Trophoblast cell (in vitro differentiated cells and primary cell): ENCODE results near the gene KCNMB2.
A peak's percentile ranks its signal among the peaks of the same experiment; 100 is the strongest.
"Not testable (repeated sequence)": the region's sequence is repeated elsewhere in the genome, so short reads cannot be mapped to it uniquely, and the experiment has no call there.

ENCODE experiments used
- DNase-seq, 2 donors: peaks; one replicate each; pipeline ENCODE4 v3.0.0-alpha.2; 2016
- H2AFZ ChIP-seq: 2 replicates; pipeline ENCODE4 v1.6.1; 2013; ENCODE audit warnings: low read length, moderate library complexity, mild to moderate bottlenecking; ENCODE audit not compliant: insufficient read depth, poor library complexity
- H2AK5ac ChIP-seq: 2 replicates; pipeline ENCODE4 v1.6.1; 2013; ENCODE audit warnings: mild to moderate bottlenecking, low read length
- H2BK120ac ChIP-seq: 2 replicates; pipeline ENCODE4 v1.6.1; 2013; ENCODE audit warnings: low read length, mild to moderate bottlenecking, moderate library complexity; ENCODE audit not compliant: insufficient read depth, poor library complexity
- H2BK12ac ChIP-seq: 2 replicates; pipeline ENCODE4 v1.6.1; 2013; ENCODE audit warnings: mild to moderate bottlenecking, low read length, moderate library complexity
- H2BK5ac ChIP-seq: 2 replicates; pipeline ENCODE4 v1.6.1; 2013; ENCODE audit warnings: low read length, low read depth, moderate library complexity, mild to moderate bottlenecking; ENCODE audit not compliant: poor library complexity
- H3K14ac ChIP-seq: 2 replicates; pipeline ENCODE4 v1.6.1; 2013; ENCODE audit warnings: mild to moderate bottlenecking, low read length
- H3K18ac ChIP-seq: 2 replicates; pipeline ENCODE4 v1.6.1; 2013; ENCODE audit warnings: mild to moderate bottlenecking, low read length
- H3K23ac ChIP-seq: 2 replicates; pipeline ENCODE4 v1.6.1; 2013; ENCODE audit warnings: low read length
- H3K27ac ChIP-seq: 2 replicates; pipeline ENCODE4 v1.5.1; 2013; ENCODE audit warnings: low read depth, mild to moderate bottlenecking, inconsistent platforms, low read length, moderate library complexity
- H3K27me3 ChIP-seq: 2 replicates; pipeline ENCODE4 v1.6.1; 2013; ENCODE audit warnings: inconsistent platforms, mild to moderate bottlenecking, low read length, moderate library complexity; ENCODE audit not compliant: insufficient read depth
- H3K36me3 ChIP-seq, 2 experiments: 1 replicate in 1 of 2; 2 replicates in 1 of 2; pipeline ENCODE4 v1.6.1; 2013; ENCODE audit warnings: low read length in 2 of 2, mild to moderate bottlenecking in 2 of 2, moderate library complexity in 1 of 2; ENCODE audit not compliant: insufficient read depth in 2 of 2, control insufficient read depth in 1 of 2
- H3K4ac ChIP-seq: 2 replicates; pipeline ENCODE4 v1.6.1; 2013; ENCODE audit warnings: low read depth, mild to moderate bottlenecking, low read length, moderate library complexity
- H3K4me1 ChIP-seq, 2 experiments: 1 replicate in 1 of 2; 2 replicates in 1 of 2; pipeline ENCODE4 v1.6.1; 2013; ENCODE audit warnings: low read length in 2 of 2, mild to moderate bottlenecking in 2 of 2, moderate library complexity in 1 of 2; ENCODE audit not compliant: insufficient read depth in 2 of 2, control insufficient read depth in 1 of 2
- H3K4me2 ChIP-seq: 2 replicates; pipeline ENCODE4 v1.6.1; 2013; ENCODE audit warnings: inconsistent platforms, mild to moderate bottlenecking, low read length, moderate library complexity
- H3K4me3 ChIP-seq: 2 replicates; pipeline ENCODE4 v1.5.1; 2013; ENCODE audit warnings: mild to moderate bottlenecking, low read depth, low read length, inconsistent platforms
- H3K79me1 ChIP-seq: one replicate; pipeline ENCODE4 v1.6.1; 2013; ENCODE audit warnings: low read length
- H3K79me2 ChIP-seq: 2 replicates; pipeline ENCODE4 v1.6.1; 2013; ENCODE audit warnings: low read length, mild to moderate bottlenecking; ENCODE audit not compliant: control insufficient read depth, insufficient read depth, poor library complexity
- H3K9ac ChIP-seq: 2 replicates; pipeline ENCODE4 v1.6.1; 2013; ENCODE audit warnings: mild to moderate bottlenecking, low read length
- H3K9me3 ChIP-seq: 2 replicates; pipeline ENCODE4 v1.6.1; 2013; ENCODE audit warnings: low read depth, mild to moderate bottlenecking, control low read depth, inconsistent platforms, low read length; ENCODE audit not compliant: insufficient read depth
- H4K12ac ChIP-seq: 2 replicates; pipeline ENCODE4 v1.6.1; 2013; ENCODE audit warnings: low read depth, mild to moderate bottlenecking, low read length, moderate library complexity
- H4K8ac ChIP-seq: 2 replicates; pipeline ENCODE4 v1.6.1; 2013; ENCODE audit warnings: low read depth, mild to moderate bottlenecking, low read length, moderate library complexity
- H4K91ac ChIP-seq: one replicate; pipeline ENCODE4 v1.6.1; 2013; ENCODE audit warnings: low read depth, mild to moderate bottlenecking, low read length, moderate library complexity
- WGBS: extraction: QIAGEN DNeasy Blood & Tissue Kit; methylation state at CpG from one replicate; pipeline ENCODE4 v1.1.7; 2013; ENCODE audit warnings: missing lambda C conversion rate; ENCODE audit not compliant: insufficient read length, insufficient coverage; ENCODE audit errors: extremely low coverage; 5-methylcytosine and 5-hydroxymethylcytosine counted together

The KCNMB2 gene

DNA sequence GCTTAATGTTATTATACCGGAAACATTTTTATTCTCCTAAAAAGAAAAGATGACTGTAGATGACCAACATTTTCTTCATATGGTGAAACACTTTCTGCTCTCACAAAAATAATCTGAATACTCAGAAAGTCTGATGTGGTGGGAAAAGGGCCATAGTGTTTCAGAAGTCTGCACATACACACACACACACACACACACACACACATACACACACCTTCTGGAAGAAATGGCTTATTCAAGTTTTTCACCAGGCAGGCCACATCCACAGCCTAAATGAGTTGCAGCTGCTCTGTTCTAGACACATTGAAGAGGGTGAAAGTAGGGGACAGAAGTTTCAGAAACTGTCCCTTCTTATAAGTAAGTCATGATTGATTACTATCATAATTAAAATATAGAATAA lies 315.3 kb downstream of the KCNMB2 start:
- Histone ChIP-seq H2AFZ (no peak overlapping the region), H3K9me3 (no peaks in the 10 kb centered on the region), H3K23ac (no peak overlapping the region), H2BK5ac (no peak overlapping the region), H3K27ac (no peak overlapping the region), H4K91ac (no peak overlapping the region), H3K9ac (no peak overlapping the region), H3K4ac (no peak overlapping the region), H3K4me1 (no peaks in the 10 kb centered on the region), H2BK12ac (no peak overlapping the region), H3K18ac (no peak overlapping the region), H3K79me1 (no peaks in the 10 kb centered on the region), H2BK120ac (no peak overlapping the region), H3K79me2 (no peaks in the 10 kb centered on the region), H3K36me3 (no peaks in the 10 kb centered on the region), H3K14ac (no peak overlapping the region), H3K4me2 (no peak overlapping the region), H3K4me3 (no peak overlapping the region), H4K8ac (no peak overlapping the region), H3K27me3 (no peaks in the 10 kb centered on the region), H2AK5ac (no peak overlapping the region), H4K12ac (no peak overlapping the region)
- WGBS = no CpG with 5 or more reads among the region's 1 CpG
- no peak for DNase-seq

DNA sequence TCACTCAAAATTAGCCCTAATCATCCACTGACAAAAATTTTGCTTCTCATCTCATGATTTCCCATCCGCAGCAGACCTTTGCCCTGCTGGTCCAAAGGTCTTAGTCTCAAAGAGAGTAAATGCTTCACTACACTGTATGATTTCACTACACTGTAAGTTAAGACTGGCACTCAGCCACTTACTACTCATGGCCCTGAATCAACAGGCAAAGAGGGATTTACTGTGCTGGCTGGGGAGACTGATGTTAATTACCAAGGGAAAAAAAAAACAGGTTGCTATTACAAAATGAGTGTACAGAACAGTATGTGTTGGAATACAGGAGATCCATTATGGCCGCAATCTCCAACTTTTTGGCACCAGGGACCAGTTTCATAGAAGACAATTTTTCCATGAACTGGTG lies 320.6 kb downstream of the KCNMB2 start:
- no peaks in the 10 kb centered on the region for H3K79me2 ChIP-seq
- no peak overlapping the region for H3K4ac ChIP-seq
- no peak overlapping the region for H3K4me3 ChIP-seq
- H3K9me3 ChIP-seq = no peaks in the 10 kb centered on the region
- H3K27me3 ChIP-seq = no peaks in the 10 kb centered on the region
- no peaks in the 10 kb centered on the region for H3K79me1 ChIP-seq
- no peak overlapping the region for H2BK5ac ChIP-seq
- H3K23ac ChIP-seq = no peak overlapping the region
- no peak overlapping the region for H4K8ac ChIP-seq
- H3K27ac ChIP-seq = no peak overlapping the region
- DNase-seq = no peak
- H4K91ac ChIP-seq = no peak overlapping the region
- H2BK120ac ChIP-seq = no peak overlapping the region
- H3K4me1 ChIP-seq = no peaks in the 10 kb centered on the region
- no peak overlapping the region for H2BK12ac ChIP-seq
- no peak overlapping the region for H3K9ac ChIP-seq
- H3K4me2 ChIP-seq = no peak overlapping the region
- no peaks in the 10 kb centered on the region for H3K36me3 ChIP-seq
- H3K18ac ChIP-seq = no peak overlapping the region
- no peak overlapping the region for H4K12ac ChIP-seq
- H2AK5ac ChIP-seq = no peak overlapping the region
- no peak overlapping the region for H3K14ac ChIP-seq
- no peak overlapping the region for H2AFZ ChIP-seq
- WGBS = no CpG with 5 or more reads among the region's 2 CpGs

DNA sequence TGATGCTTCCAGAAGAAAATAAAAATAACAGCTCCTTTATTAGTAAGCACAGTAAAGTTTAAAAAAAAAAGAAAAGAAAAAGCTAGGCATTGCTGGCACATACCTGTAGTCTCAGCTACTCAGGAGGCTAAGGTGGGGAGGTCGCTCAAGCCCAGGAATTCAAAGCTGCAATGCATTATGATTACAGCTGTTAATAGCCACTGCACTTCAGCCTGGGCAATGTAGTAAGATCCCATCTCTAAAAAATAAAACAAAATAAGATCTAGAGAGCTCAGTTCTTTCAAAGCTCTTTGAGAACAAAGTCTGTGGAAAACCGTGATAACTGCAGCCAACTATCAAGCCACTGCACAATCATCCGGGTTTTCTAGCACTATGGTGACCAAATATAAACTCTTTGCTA lies 323.1 kb downstream of the KCNMB2 start:
- Histone ChIP-seq H3K79me2 (no peaks in the 10 kb centered on the region), H2BK120ac (no peak overlapping the region), H4K8ac (no peak overlapping the region), H3K4me3 (no peak overlapping the region), H2BK12ac (no peak overlapping the region), H3K27me3 (no peaks in the 10 kb centered on the region), H3K9ac (no peak overlapping the region), H2BK5ac (no peak overlapping the region), H3K23ac (no peak overlapping the region), H4K91ac (no peak overlapping the region), H3K4ac (no peak overlapping the region), H3K18ac (no peak overlapping the region), H3K4me1 (no peaks in the 10 kb centered on the region), H3K4me2 (no peak overlapping the region), H2AK5ac (no peak overlapping the region), H3K14ac (no peak overlapping the region), H4K12ac (no peak overlapping the region), H2AFZ (no peak overlapping the region), H3K79me1 (no peaks in the 10 kb centered on the region), H3K27ac (no peak overlapping the region), H3K9me3 (no peaks in the 10 kb centered on the region), H3K36me3 (no peaks in the 10 kb centered on the region)
- peak in 1 of 2 donors; percentile 4 for DNase-seq
- WGBS = no CpG with 5 or more reads among the region's 3 CpGs

DNA sequence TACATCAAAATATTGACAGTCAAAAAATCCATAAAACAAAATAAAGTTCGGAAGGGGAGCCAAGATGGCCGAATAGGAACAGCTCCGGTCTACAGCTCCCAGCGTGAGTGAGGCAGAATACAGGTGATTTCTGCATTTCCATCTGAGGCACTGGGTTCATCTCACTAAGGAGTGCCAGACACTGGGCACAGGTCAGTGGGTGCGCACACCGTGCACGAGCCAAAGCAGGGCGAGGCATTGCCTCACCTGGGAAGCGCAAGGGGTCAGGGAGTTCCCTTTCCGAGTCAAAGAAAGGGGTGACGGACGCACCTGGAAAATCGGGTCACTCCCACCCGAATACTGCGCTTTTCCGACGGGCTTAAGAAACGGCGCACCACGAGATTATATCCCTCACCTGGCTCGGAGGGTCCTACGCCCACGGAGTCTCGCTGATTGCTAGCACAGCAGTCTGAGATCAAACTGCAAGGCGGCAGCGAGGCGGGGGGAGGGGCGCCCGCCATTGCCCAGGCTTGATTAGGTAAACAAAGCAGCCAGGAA lies 323.7 kb downstream of the KCNMB2 start:
- H3K79me2 ChIP-seq, H3K4me1 ChIP-seq, H2BK5ac ChIP-seq, H3K4me2 ChIP-seq, H3K9me3 ChIP-seq, H3K27me3 ChIP-seq, H2BK12ac ChIP-seq, H3K9ac ChIP-seq, H3K79me1 ChIP-seq, H4K12ac ChIP-seq, H2AFZ ChIP-seq, H3K4ac ChIP-seq, H3K23ac ChIP-seq, H3K4me3 ChIP-seq, H3K36me3 ChIP-seq, H4K91ac ChIP-seq, H3K18ac ChIP-seq, H2BK120ac ChIP-seq, H2AK5ac ChIP-seq, H3K27ac ChIP-seq: not testable (repeated sequence)
- no CpG with 5 or more reads among the region's 29 CpGs for WGBS
- DNase-seq = peak in 1 of 2 donors; percentile 33
- Histone ChIP-seq H4K8ac (peak overlapping the region; percentile 85), H3K14ac (peak overlapping the region; percentile 37)
